ENCODE data around the gene MB.

GRCh38 chr22:35638410-35638809 lies 21.3 kb upstream of the MB start:
- TF ChIP-seq ZNF121 (tag by site-specific recombination; IDR thresholded peaks at IDR 0.05): no peak
- TF ChIP-seq WT1 (tag by site-specific recombination; IDR thresholded peaks at IDR 0.05): no peak
- no peak for TF ChIP-seq ZNF211 (tag by site-specific recombination; IDR thresholded peaks at IDR 0.05; ENCODE audit: low read depth)
- TF ChIP-seq CTCF (tag by site-specific recombination; IDR thresholded peaks at IDR 0.05): no peak
- TF ChIP-seq ZNF518A (tag by site-specific recombination; conservative IDR thresholded peaks at IDR 0.05; ENCODE audit: low read depth): no peak
- TF ChIP-seq ZSCAN18 (tag by site-specific recombination; IDR thresholded peaks at IDR 0.05): no peak
- no peak for TF ChIP-seq ZNF561 (tag by site-specific recombination; IDR thresholded peaks at IDR 0.05; ENCODE audit: borderline replicate concordance)

Measured in HEK293 (cell line).